ENCODE measurements around the gene NCOR2. TPM values are rescaled to one million over a fixed set of nuclear protein-coding genes. Genes with fewer than 3 reads are reported as not detected.
"Not testable (repeated sequence)": the region's sequence is repeated elsewhere in the genome, so short reads cannot be mapped to it uniquely, and the experiment has no call there.

NCOR2 gene
- total RNA-seq, 1 experiment from 2014 or later, result 54.8 TPM

DNA sequence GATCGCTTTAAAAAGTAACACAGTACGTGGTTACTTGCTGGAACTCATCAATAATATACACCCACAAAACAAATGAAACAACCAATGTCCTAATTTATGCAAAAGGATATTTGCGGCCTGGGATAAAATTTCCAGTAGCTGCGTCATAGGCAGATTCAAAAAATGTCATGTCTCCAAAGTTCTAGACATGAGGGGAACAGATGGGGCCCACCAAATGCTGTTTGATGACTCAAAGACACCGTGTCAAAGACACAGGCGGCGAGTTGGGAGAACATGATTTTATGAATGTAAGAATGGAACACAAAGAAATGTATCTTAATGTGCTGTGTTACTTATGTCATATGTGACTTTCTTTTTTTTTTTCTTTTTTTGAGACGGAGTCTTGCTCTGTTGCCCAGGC lies 34.3 kb upstream of the NCOR2 start:
- no peak for DNase-seq (ENCODE audit: low read depth)

DNA sequence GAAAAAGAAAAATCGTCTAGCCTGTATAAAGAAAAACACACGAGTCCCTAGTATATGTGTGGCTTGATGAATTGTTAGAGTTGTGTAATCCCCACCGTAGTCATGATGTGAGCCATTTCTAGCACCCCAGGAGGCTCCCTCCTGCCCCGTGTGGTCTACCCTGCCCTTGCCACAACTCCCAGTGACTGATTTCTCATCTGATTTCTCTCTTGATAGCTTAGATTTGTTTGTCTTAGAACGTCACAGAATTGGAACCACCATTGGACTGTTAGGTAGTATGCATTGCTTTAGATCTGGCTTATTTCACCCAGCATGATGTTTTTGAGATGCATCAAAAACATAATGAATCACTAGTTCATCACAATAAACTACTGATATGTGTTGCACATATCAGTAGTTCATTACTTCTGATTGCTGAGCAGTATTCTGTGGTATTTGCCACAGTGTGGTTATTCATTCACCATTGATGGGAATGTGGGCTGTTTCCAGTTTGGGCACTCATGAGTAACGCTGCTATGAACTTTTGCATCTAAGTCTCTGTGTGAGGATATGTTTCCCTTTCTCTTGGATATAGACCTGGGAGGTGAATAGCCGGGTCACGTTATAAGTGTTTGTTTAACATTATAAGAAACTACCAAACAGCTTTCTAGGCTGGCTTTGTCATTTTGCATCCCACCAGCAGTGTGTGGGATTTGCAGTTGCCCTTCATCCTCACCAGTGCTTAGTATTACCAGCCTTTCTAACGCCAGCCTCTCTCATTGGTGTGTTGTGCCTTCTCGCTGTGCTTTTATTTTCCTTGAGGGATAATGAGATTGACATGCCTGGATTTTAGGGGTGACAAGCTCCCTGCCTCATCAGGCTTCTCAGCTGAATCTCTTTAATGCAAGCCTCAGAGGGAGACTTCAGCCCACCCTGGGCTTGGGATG lies 31.9 kb upstream of the NCOR2 start:
- DNase-seq (ENCODE audit: low read depth), result peak; percentile 69

DNA sequence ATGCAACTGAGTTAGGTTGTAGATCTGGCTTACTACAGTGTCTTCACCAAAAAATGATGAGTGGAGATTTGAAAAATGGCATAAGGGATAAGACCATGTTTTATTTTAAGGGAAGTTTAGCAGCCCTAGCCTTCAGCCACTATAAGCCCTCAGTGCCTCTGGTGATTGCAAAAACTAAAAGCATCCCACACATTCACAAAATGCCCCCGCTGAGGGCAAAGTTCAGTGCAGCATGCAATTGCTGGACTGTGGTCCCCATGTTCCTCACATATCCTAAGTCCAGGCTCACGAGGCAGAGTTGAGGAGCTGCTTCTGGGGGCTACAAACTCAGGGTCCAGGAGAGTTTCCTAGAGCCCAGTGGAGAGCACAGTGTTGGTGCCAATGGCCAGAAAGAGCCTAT lies 29.6 kb upstream of the NCOR2 start:
- no peak for DNase-seq (ENCODE audit: low read depth)

DNA sequence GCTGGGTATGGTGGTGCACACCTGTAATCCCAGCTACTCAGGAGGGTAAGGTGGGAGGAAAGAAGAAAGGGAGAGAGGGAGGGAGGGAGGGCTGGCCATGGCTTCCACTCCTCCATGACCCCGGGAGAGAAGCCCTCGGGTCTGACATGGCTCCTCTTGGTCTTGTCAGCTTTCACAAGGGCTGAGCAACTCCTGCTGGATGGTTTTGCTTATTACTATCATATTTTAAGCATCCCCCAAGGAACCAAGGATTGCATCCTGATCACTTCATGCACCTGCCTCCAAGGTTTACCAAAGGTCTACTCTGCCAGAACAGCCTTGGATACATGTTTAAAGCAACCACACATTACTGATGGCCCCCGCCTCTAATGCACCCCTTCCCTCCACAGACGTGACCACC lies 28.0 kb upstream of the NCOR2 start:
- no peak for DNase-seq (ENCODE audit: low read depth)

DNA sequence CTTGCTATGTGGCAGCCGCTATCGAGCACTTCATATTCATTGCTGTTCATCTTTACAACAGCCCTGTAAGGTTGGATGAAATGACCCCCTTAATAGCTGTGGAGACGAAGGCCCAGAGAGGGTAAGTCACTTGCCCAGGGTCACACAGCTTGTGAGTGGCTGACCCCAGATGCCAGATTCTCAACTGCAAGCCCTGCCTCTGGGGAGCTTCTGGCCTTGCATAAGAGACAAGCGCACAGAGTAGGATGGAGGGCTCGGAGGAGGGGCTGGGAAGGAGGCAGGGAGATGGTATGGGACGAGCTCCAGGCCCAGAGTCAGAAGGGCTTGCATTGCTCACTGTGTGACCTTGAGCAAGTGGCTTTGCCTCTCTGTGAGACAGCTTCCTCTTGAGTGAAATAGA lies 27.4 kb upstream of the NCOR2 start:
- DNase-seq (ENCODE audit: low read depth), result no peak

DNA sequence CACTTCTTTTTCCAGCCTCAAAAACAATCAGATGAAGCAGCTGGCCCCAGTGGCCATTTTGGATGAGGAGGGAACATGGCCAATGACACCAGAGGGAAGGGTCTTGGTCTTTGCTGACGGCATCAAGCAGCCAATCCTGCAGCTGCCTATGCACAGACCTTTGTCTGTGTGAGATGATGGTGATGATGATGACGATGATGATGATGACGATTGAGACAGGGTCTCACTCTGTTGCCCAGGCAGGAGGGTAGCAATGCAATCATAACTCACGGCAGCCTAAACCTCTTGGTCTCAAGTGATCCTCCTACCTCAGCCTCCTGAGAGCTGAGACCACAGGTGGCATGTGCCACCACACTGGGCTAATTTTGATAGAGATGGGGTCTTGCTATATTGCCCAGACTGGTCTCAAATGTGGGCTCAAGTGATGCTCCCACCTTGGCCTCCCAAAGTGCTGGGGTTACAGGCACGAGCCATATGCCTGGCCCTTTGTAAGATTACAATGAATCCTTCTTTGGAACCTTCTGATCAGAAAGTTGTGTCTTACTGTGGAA lies 26.5 kb upstream of the NCOR2 start:
- DNase-seq (ENCODE audit: low read depth), result no peak

DNA sequence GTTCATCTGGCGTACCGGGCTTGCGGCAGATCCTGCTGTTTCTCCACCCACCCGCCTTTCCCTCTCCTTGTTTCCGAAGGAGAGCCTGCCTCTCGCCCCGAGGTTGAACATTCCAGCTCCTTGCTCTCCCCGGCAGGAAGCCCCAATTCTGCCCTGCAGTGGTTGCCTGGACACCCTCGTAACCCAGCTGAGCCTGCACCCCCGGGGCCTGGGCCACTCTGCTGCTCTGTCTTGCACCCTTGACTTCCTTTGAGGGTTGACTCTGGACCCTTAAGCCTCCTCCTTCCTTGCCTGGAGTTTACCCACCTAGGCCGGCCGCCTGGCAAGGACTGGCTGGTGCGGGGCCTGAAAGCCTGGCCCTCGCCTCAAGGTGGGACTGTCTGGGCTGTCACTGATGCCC lies 25.8 kb upstream of the NCOR2 start:
- DNase-seq (ENCODE audit: low read depth), result no peak

DNA sequence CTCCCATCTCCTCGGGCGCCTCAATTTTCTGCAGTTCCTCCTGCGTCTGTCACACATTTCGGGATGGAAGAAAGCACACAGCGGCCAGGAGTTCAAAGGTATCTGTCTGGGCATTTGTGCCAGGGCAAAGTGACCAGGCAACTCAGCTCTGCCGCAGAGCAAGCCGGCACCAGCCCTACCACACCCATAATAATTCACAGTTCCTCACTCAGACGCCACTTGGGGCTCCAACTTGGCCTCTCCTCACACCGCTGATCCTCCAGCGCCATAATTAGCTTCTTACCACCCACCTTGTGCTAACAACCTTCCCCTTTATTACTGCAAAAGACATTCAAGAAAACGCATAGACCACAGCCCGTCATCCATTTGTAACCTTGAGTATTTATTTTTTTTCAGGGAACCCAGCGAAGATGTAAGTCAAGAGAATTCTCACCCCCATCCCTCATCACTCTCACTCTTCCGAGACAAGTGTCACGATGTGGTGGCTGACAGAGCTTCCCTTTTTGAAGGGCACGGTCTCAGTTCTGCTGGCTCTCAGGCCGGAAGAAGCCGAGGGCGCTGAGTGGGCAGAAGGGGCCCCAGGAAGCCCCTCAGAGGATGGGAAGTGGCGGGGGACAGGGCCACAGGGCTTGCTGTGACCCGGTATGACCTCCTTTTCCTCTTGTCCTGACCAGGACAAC lies 25.2 kb upstream of the NCOR2 start:
- no peak for DNase-seq (ENCODE audit: low read depth)

DNA sequence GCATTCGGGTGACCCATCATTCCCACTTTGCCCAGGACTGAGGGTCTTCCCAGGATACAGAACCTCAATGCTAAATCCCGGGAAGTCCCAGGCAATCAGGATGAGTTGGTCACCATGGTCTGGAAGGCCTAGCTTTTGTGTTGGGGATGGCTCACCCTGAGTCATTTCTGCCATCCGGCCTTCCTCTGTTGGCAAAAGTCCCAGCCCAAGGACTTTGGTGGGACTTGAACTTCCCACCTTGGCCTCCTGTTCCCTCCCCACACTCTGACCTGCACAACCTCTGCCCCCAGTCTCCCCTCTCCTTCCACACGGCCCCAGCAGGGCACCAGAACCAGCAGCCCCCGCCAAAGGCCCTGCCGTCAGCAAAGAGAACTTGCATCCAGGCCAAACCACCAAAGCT lies 24.6 kb upstream of the NCOR2 start:
- peak; percentile 86 for DNase-seq (ENCODE audit: low read depth)

DNA sequence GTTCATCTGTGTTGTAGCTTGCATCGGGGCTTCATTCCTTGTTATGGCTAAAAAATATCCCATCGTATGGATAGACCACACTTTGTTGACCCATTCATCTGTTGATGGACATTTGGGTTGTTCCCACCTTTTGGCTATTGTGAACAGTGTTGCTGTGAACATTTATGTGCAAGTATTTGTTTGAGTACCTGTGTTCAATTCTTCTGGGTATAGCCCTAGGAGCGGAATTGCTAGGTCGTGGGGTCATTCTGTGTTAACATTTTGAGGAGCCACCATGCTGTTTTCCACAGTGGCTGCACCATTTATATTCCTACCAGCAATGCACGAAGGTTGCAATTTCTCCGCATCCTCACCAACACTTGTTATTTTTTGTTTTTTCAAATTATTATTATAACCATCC lies 23.0 kb upstream of the NCOR2 start:
- no peak for DNase-seq (ENCODE audit: low read depth)

DNA sequence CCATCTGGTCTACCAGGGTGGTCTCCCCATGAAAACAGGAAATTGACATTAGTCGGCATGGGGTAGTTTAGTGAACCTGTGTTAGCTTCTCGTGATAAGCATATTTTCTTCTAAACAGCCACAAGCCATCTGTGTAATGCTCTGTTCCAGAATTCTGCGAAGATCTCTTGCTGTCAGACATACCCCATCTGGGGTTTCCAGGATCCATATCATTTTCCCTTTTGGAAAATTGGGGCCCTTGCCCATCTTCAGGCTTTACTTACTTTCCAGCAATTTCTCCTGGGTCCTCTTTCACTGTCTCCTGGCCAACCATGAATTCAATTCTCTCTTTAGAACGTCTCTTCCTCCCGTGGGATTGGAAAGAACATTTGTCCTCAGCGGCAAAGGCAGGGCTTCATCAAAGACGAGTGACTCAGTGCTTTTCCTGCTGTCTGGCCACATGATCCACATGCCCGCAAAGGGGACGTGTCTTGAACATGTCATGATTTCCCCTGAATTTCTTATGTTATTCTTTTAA lies 21.4 kb upstream of the NCOR2 start:
- DNase-seq (ENCODE audit: low read depth), result peak; percentile 76

DNA sequence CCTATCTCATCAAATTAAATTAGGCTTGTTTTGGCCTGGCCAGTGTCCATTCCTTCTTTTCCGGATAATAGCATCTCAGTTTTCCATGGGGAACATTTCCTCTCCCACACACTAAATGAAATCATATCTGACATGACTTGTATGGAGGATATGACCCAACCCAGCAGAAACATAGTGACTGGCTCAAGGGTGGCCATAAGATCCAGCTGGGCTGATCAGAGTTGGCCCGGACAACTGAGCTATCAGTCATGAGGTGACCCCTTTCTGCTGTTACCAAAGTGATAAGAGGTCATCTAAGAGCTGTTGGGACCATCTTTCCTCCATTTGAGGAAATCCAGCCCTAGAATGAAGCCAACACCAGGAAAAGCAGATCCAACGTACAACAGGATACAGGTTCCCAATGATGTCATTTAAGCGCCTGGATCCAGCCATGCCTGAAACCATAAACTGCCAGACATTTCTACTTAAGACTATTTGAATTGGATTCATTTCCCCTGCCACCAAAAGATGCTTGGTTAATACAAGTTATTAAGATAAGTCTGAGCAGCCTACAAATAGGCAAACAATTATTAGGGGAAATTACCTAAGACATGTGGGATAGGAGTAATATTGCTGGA lies 20.7 kb upstream of the NCOR2 start:
- DNase-seq (ENCODE audit: low read depth), result no peak

DNA sequence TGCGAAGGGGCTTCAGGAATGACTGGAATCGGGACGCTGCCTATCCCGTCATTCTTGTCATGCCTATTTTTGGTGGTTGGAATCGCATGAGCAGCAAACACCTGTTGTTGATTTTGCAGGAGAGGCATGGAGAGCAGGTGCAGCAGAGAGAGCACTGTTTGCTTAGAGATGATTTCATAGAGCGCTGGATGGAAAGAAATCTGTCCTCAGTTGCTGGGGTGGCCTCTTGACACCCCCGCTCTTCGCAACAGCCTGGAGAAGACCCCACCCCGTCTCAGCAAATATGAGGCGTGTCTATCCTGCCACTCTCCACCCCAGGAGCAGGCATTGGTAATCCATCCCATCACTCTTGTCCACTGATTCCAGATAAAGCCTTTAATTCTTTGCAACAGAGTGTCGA lies 19.3 kb upstream of the NCOR2 start:
- no peak for DNase-seq (ENCODE audit: low read depth)

DNA sequence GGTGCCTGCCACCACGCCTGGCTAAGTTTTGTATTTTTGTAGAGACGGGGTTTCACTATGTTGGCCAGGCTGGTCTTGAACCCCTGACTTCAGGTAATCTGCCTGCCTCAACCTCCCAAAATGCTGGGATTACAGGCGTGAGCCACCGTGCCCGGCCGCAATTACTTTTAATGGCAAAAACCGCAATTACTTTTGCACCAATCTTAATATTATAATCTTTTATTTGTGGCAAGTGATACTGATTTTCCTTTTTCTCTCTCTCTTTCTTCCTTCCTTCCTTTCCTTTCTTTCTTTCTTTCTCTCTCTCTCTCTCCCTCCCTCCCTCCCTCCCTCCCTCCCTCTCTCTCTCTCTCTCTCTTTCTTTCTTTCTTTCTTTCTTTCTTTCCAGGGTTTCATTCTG lies 17.1 kb upstream of the NCOR2 start:
- DNase-seq (ENCODE audit: low read depth), result not testable (repeated sequence)

DNA sequence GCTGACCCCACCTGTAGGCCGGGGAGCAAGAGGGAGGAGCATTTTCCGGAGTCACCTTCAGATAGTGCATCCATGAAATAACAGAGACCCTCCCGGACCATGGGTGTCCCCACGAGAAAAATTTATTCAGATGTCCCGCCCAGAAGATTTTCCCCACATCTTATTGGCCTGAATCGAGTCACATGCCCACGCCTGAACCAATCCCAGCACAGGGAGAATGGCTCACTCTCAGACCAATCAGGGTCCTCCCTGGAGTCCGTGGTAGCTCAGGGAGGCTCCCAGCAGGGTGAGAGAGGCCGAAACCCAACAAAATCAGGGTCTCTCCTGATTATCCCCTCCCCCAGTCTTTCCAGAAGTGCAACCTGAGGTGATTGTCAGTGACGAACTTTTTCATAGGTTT lies 16.4 kb upstream of the NCOR2 start:
- no peak for DNase-seq (ENCODE audit: low read depth)

DNA sequence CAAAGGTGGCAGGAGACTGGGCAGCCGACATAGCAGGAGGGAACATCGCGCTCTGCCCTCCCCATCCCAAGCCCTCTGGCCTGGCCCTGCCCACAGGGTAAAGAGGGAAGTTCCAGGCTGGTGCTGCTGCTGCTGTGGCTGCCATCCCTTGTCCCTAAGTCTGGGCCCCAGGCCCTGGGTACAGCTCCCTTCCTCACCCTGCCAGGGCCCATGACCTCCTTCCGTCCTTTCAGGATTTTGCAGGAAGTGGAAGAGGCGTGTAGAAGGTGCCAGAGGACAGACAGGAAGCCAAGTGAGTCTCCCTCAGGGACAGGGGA lies 14.7 kb upstream of the NCOR2 start:
- DNase-seq (ENCODE audit: low read depth), result no peak

DNA sequence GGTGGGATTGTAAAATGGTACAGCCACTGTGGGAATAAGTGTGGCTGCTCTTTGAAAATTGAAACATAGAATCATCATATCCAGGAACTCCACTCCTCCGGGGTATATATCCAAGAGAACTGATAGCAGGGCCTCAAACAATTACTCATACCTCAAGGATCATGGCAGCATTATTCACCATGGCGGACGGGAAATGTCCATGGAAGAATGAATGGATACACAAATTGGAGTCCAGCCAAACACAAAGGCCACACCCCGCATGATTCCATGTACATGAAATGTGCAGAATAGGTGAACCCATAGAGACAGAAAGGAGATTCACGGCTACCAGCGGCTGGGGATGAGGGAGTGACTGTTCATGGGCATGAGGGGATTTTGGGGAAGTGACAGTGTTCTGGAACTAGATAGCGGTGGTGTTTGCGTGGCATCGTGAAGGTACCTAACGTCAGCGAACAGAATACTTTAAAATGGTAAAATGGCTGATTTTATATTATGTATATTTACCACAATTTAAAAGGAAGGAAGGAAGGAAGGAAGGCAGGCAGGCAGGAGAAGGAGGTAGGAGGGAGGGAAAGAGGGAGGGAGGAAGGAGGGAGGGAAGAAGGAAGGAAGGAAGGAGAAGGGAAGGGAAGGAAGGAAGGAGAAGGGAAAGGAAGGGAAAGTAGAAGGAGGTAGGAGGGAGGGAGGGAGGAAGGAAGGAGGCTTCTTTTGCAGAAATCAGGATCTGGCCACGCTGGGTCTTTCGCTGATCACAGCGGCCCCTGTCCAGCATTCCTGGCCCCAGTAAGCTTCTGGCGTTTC lies 14.1 kb upstream of the NCOR2 start:
- DNase-seq (ENCODE audit: low read depth), result peak; percentile 41

DNA sequence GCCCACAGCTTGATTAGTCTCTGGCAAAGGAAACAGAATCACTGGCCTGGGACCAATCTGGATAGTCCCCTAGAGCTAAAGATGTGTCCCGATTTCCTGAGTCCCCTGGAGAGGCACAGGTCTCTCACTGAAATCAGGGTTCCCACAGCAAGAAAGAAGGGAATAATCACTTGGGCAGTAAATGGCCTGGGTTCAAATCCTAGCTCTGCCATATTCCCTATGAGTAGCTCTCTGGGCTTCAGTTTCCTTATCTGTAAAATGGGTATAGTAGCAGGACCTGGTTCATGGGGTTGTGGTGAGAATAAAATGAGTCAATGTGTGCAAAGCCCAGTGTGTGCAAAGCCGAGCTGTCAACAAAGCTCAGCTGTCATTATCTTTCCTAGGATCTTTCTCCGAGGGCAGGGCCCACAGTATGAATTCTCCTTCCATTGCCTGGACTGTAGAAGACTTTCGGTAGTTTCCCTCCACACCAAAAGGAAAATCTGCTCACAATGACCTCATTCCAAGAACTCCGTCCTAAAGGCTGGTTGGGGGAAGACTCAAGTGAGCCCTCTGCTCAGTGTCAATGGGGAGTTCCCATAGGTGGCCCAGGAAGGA lies 12.6 kb upstream of the NCOR2 start:
- DNase-seq (ENCODE audit: low read depth), result no peak

DNA sequence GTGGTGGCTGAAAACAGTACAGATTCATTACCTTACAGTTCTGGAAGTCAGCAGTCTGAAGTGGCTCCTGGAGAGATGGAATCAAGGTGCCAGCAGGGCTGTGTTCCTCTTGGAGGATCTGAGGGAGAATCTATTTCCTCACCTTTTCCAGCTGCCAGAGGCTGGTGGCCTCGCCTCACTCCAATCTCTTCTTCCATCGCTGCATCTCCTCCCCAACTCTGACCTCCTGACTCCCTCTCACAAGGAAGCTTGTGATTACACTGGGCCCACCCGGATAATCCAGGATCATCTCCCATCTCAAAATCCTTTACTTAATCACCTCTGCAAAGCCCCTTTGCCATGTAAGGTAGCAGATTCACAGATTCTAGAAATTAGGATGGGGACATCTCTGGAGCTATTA lies 11.4 kb upstream of the NCOR2 start:
- no peak for DNase-seq (ENCODE audit: low read depth)

DNA sequence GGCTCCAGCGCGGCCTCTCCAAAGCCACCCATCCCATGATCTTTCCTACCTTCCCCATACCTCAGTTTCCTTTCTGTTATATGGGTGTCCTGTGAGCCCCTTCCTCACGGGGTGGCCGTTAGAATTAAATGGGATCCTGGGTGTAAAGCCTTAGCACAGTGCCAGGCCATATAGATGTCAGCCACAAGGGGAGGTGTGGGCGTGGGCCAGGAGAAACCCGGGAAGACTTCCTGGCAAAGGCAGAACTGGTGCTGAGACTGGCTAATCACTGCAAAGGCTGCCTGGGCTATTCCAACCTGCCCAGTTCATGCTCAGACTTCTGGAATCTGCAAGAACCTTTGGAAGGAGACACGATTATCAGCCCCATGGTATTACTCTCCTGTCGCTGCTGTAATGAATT lies 11.0 kb upstream of the NCOR2 start:
- no peak for DNase-seq (ENCODE audit: low read depth)

DNA sequence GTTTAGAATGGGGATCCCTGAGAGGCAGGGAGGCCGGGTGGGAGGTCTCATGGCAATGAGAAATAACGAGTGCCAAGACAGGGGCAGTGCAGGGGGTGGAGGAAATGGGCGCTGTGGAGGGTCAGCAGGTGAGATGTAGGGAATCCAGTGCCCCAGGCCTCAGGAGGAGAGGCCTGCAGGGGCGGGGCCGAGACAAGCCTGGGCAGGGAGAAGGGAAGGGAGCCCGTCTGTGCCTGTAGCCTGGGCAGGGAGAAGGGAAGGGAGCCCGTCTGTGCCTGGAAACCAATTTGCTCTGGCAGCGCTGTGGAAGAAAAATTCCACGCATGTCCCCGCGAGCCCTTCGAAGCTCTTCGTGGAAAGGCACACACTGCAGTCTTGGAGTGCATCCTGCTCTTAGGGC lies 10.6 kb upstream of the NCOR2 start:
- no peak for DNase-seq (ENCODE audit: low read depth)
